HCT116 (cell line): ENCODE measurements around the gene NDUFS4. TPM values are rescaled to one million over a fixed set of nuclear protein-coding genes. Genes with fewer than 3 reads are reported as not detected.

ENCODE experiments used
- ATAC-seq: fragments of 200-7000 bp; cut with Tn5 transposase; 2 replicates; pipeline ENCODE4 v1.9.1; 2020; ENCODE audit warnings: mild to moderate bottlenecking, moderate library complexity
- BruUV-seq: library from RNA; stranded (reverse); fragments of 400-500 nt; replicated peaks from 2 replicates; lab custom pipeline; 2021; lab: Mats Ljungman, UMichigan
- CTCF ChIA-PET: fragments of 300-600 bp; sonication (Branson Sonifier 250); formaldehyde crosslinking; loops from one replicate; lab custom pipeline; 2021; ENCODE audit warnings: antibody characterized with exemption; lab: Charles Lee
- POLR2A ChIA-PET: fragments of 300-600, 350-600 bp; sonication (Branson Sonifier 250); formaldehyde crosslinking; loops from one replicate; lab custom pipeline; 2021; ENCODE audit warnings: antibody characterized with exemption; lab: Charles Lee
- RAD21 ChIA-PET, 2 experiments: fragments of 300-600 bp; sonication (Branson Sonifier 250); formaldehyde crosslinking; loops; one replicate each; lab custom pipeline; 2023; ENCODE audit warnings: low total read pairs in 2 of 2; ENCODE audit not compliant: uncharacterized antibody in 2 of 2, unreplicated experiment in 2 of 2, low non-redundant PET in 1 of 2; lab: Charles Lee
- DNase-seq: peaks from one replicate; pipeline ENCODE4 v3.0.0-alpha.2; 2010; ENCODE audit warnings: low read depth, low spot score
- H2AFZ ChIP-seq: fragments of 200-600 bp; shearing (Covaris generic), sonication (generic); 2 replicates; pipeline ENCODE4 v1.6.1; 2017; ENCODE audit warnings: low read depth, mixed run types, mixed read lengths, antibody characterized with exemption, low read length; ENCODE audit not compliant: poor library complexity, severe bottlenecking
- H3K27ac ChIP-seq: 2 replicates; pipeline ENCODE4 v1.5.1; 2012; ENCODE audit warnings: low read depth, low read length
- H3K27me3 ChIP-seq: fragments of 200-600 bp; sonication (generic); 2 replicates; pipeline ENCODE4 v1.6.1; 2016; ENCODE audit warnings: mixed run types, low read length, mixed read lengths; ENCODE audit not compliant: insufficient read depth
- H3K36me3 ChIP-seq, 2 experiments: fragments of 200-500 bp in 1 of 2; fragments of 200-600 bp in 1 of 2; sonication (Bioruptor generic) in 1 of 2; sonication (generic) in 1 of 2; 2 replicates each; pipeline versions ENCODE4 v1.5.1 to v1.6.1; 2014 to 2016; ENCODE audit warnings: low read length in 2 of 2, inconsistent platforms in 1 of 2, mixed read lengths in 1 of 2, mixed run types in 1 of 2; ENCODE audit not compliant: insufficient read depth in 2 of 2, control insufficient read depth in 1 of 2
- H3K4me1 ChIP-seq, 2 experiments: fragments of 200-600 bp in 1 of 2; sonication (generic) in 1 of 2; 2 replicates each; pipeline versions ENCODE4 v1.5.1 to v1.6.1; 2012 to 2017; ENCODE audit warnings: low read length in 2 of 2, inconsistent platforms in 1 of 2, mild to moderate bottlenecking in 1 of 2, mixed read lengths in 1 of 2, mixed run types in 1 of 2, moderate library complexity in 1 of 2; ENCODE audit not compliant: insufficient read depth in 2 of 2, control insufficient read depth in 1 of 2
- H3K4me2 ChIP-seq: fragments of 200-600 bp; sonication (generic); 2 replicates; pipeline ENCODE4 v1.6.1; 2017; ENCODE audit warnings: mixed run types, low read length, mixed read lengths
- H3K4me3 ChIP-seq, 2 experiments: fragments of 200-600 bp in 1 of 2; sonication (generic) in 1 of 2; replicated peaks in 1 of 2; 2 replicates each; pipeline ENCODE4 v1.5.1; 2011 to 2016; ENCODE audit warnings: low read length in 2 of 2, control low read depth in 1 of 2, low read depth in 1 of 2, mild to moderate bottlenecking in 1 of 2, mixed read lengths in 1 of 2, mixed run types in 1 of 2
- H3K79me2 ChIP-seq: fragments of 200-600 bp; sonication (generic); 2 replicates; pipeline ENCODE4 v1.6.1; 2017; ENCODE audit warnings: mild to moderate bottlenecking, mixed run types, low read length, moderate library complexity, mixed read lengths; ENCODE audit not compliant: insufficient read depth
- H3K9ac ChIP-seq: fragments of 200-600 bp; sonication (generic); 2 replicates; pipeline ENCODE4 v1.6.1; 2016; ENCODE audit warnings: low read length, mixed read lengths
- H3K9me2 ChIP-seq: fragments of 200-600 bp; sonication (generic), shearing (Covaris generic); 2 replicates; pipeline ENCODE4 v1.6.1; 2017; ENCODE audit warnings: mixed run types, mild to moderate bottlenecking, moderate library complexity; ENCODE audit not compliant: insufficient read depth
- H3K9me3 ChIP-seq, 2 experiments: fragments of 200-500 bp in 1 of 2; fragments of 200-600 bp in 1 of 2; sonication (Bioruptor generic) in 1 of 2; sonication (generic) in 1 of 2; 2 replicates each; pipeline ENCODE4 v1.6.1; 2014 to 2017; ENCODE audit warnings: low read length in 2 of 2, mixed read lengths in 2 of 2, inconsistent platforms in 1 of 2, low read depth in 1 of 2, mild to moderate bottlenecking in 1 of 2, mixed run types in 1 of 2, moderate library complexity in 1 of 2; ENCODE audit not compliant: control insufficient read depth in 1 of 2, insufficient read depth in 1 of 2
- H4K20me1 ChIP-seq: fragments of 200-600 bp; sonication (generic), shearing (Covaris generic); 2 replicates; pipeline ENCODE4 v1.6.1; 2017; ENCODE audit warnings: mixed run types, mild to moderate bottlenecking, moderate library complexity; ENCODE audit not compliant: insufficient read depth
- CBX3 ChIP-seq: IDR thresholded peaks from 2 replicates; pipeline ENCODE4 v1.6.1; 2012; ENCODE audit warnings: low read depth
- CEBPB ChIP-seq: IDR thresholded peaks from 2 replicates; pipeline ENCODE4 v1.6.1; 2012; ENCODE audit warnings: low read depth
- EZH2 ChIP-seq: fragments of 200-600 bp; sonication (generic); IDR thresholded peaks from 2 replicates; pipeline ENCODE4 v1.6.1; 2017; ENCODE audit warnings: antibody characterized with exemption, mixed run types
- EZH2phosphoT487 ChIP-seq: fragments of 200-600 bp; IDR thresholded peaks from 2 replicates; pipeline ENCODE4 v1.6.1; 2018; ENCODE audit warnings: antibody characterized with exemption, borderline replicate concordance
- JUND ChIP-seq: IDR thresholded peaks from 2 replicates; pipeline ENCODE4 v1.6.1; 2012
- POLR2A ChIP-seq: IDR thresholded peaks from 2 replicates; pipeline ENCODE4 v1.7.0; 2011; ENCODE audit warnings: borderline replicate concordance; ENCODE audit not compliant: insufficient read depth, insufficient read length; ENCODE audit errors: extremely low read depth
- POLR2AphosphoS5 ChIP-seq: IDR thresholded peaks from 2 replicates; pipeline ENCODE4 v1.6.1; 2011; ENCODE audit warnings: mild to moderate bottlenecking, low read depth, low read length, moderate library complexity
- SRF ChIP-seq: IDR thresholded peaks from 2 replicates; pipeline ENCODE4 v1.6.1; 2012; ENCODE audit warnings: low read depth
- TCF7L2 ChIP-seq: IDR thresholded peaks from 2 replicates; pipeline ENCODE4 v1.7.0; 2011; ENCODE audit warnings: borderline replicate concordance, inconsistent platforms; ENCODE audit not compliant: insufficient read depth, insufficient read length; ENCODE audit errors: extremely low read depth
- YY1 ChIP-seq: IDR thresholded peaks from 2 replicates; pipeline ENCODE4 v1.6.1; 2011; ENCODE audit warnings: low read length, low read depth, moderate library complexity, mild to moderate bottlenecking; ENCODE audit not compliant: insufficient replicate concordance; ENCODE audit errors: extremely low read depth
- intact Hi-C: fragments of 100-400 bp; cut with micrococcal nuclease; formaldehyde crosslinking; loops from 2 replicates; pipeline ENCODE4 v1.10.0; 2022
- total RNA-seq: library from RNA; stranded (reverse); gene quantifications from one replicate; pipeline ENCODE4 v1.2.1, GENCODE V29; 2021; ENCODE audit not compliant: unreplicated experiment
- TF ChIP-seq, protein P1 (sequence below): IDR thresholded peaks from 2 replicates; pipeline ENCODE4 v1.6.1; 2012
- TF ChIP-seq, protein P2 (sequence below): IDR thresholded peaks from 2 replicates; pipeline ENCODE4 v1.6.1; 2012; ENCODE audit warnings: low read depth
- TF ChIP-seq, protein P3 (sequence below): IDR thresholded peaks from 2 replicates; pipeline ENCODE4 v1.6.1; 2011; ENCODE audit warnings: mild to moderate bottlenecking, low read length, moderate library complexity; ENCODE audit not compliant: insufficient replicate concordance; ENCODE audit errors: extremely low read depth

Gene NDUFS4
- total RNA-seq, 1 experiment from 2014 or later: 91.4 TPM

- no TSS peak for BruUV-seq
- H2AFZ ChIP-seq: no peak overlapping the region
- DNase-seq: no peak
- no peak overlapping the region for H3K27ac ChIP-seq
- H3K36me3 ChIP-seq: no peaks in the 10 kb centered on the region
- H3K4me2 ChIP-seq: no peak overlapping the region
- intact Hi-C loops: no loop called here
- no peaks in the 10 kb centered on the region for H3K9me2 ChIP-seq
- ChIA-PET CTCF (no interaction called here), RAD21 (no interaction called here), POLR2A (no interaction called here)
- no peaks in the 10 kb centered on the region for H4K20me1 ChIP-seq
- H3K4me3 ChIP-seq: no peak overlapping the region
- TF ChIP-seq, protein P1, sequence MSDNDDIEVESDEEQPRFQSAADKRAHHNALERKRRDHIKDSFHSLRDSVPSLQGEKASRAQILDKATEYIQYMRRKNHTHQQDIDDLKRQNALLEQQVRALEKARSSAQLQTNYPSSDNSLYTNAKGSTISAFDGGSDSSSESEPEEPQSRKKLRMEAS: no peak
- TF ChIP-seq CEBPB: no peak
- no peaks in the 10 kb centered on the region for H3K27me3 ChIP-seq
- no peaks in the 10 kb centered on the region for H3K9me3 ChIP-seq
- H3K79me2 ChIP-seq: no peaks in the 10 kb centered on the region
- no peak overlapping the region for H3K9ac ChIP-seq
- no peak for ATAC-seq
- H3K4me1 ChIP-seq: no peaks in the 10 kb centered on the region
Observed at GRCh38 chr5:53515988-53516387, 44.5 kb upstream of the NDUFS4 start.

- RAD21 ChIA-PET: no interaction called here
- POLR2A ChIA-PET: no interaction called here
- H3K4me2 ChIP-seq: no peak overlapping the region
- no peak overlapping the region for H3K4me3 ChIP-seq
- no peaks in the 10 kb centered on the region for H3K27me3 ChIP-seq
- DNase-seq (no peak), ATAC-seq (no peak)
- no peak overlapping the region for H3K9ac ChIP-seq
- H4K20me1 ChIP-seq: no peaks in the 10 kb centered on the region
- intact Hi-C loops: no loop called here
- no peaks in the 10 kb centered on the region for H3K79me2 ChIP-seq
- no peaks in the 10 kb centered on the region for H3K36me3 ChIP-seq
- H3K27ac ChIP-seq: no peak overlapping the region
- H3K4me1 ChIP-seq: no peaks in the 10 kb centered on the region
- CTCF ChIA-PET: no interaction called here
- no peaks in the 10 kb centered on the region for H3K9me2 ChIP-seq
- no peak overlapping the region for H2AFZ ChIP-seq
- BruUV-seq: no TSS peak
- no peaks in the 10 kb centered on the region; a peak in 1 of 4 replicates for H3K9me3 ChIP-seq
- TF ChIP-seq YY1 (no peak), TCF7L2 (no peak), SRF (no peak), CBX3 (no peak), POLR2A (no peak), JUND (no peak), EZH2 (no peak), POLR2AphosphoS5 (no peak), EZH2phosphoT487 (no peak)
- TF ChIP-seq, protein P2, sequence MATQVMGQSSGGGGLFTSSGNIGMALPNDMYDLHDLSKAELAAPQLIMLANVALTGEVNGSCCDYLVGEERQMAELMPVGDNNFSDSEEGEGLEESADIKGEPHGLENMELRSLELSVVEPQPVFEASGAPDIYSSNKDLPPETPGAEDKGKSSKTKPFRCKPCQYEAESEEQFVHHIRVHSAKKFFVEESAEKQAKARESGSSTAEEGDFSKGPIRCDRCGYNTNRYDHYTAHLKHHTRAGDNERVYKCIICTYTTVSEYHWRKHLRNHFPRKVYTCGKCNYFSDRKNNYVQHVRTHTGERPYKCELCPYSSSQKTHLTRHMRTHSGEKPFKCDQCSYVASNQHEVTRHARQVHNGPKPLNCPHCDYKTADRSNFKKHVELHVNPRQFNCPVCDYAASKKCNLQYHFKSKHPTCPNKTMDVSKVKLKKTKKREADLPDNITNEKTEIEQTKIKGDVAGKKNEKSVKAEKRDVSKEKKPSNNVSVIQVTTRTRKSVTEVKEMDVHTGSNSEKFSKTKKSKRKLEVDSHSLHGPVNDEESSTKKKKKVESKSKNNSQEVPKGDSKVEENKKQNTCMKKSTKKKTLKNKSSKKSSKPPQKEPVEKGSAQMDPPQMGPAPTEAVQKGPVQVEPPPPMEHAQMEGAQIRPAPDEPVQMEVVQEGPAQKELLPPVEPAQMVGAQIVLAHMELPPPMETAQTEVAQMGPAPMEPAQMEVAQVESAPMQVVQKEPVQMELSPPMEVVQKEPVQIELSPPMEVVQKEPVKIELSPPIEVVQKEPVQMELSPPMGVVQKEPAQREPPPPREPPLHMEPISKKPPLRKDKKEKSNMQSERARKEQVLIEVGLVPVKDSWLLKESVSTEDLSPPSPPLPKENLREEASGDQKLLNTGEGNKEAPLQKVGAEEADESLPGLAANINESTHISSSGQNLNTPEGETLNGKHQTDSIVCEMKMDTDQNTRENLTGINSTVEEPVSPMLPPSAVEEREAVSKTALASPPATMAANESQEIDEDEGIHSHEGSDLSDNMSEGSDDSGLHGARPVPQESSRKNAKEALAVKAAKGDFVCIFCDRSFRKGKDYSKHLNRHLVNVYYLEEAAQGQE: no peak
- TF ChIP-seq, protein P3, sequence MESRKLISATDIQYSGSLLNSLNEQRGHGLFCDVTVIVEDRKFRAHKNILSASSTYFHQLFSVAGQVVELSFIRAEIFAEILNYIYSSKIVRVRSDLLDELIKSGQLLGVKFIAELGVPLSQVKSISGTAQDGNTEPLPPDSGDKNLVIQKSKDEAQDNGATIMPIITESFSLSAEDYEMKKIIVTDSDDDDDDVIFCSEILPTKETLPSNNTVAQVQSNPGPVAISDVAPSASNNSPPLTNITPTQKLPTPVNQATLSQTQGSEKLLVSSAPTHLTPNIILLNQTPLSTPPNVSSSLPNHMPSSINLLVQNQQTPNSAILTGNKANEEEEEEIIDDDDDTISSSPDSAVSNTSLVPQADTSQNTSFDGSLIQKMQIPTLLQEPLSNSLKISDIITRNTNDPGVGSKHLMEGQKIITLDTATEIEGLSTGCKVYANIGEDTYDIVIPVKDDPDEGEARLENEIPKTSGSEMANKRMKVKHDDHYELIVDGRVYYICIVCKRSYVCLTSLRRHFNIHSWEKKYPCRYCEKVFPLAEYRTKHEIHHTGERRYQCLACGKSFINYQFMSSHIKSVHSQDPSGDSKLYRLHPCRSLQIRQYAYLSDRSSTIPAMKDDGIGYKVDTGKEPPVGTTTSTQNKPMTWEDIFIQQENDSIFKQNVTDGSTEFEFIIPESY: no peak
Observed at GRCh38 chr5:53520813-53521212, 39.6 kb upstream of the NDUFS4 start.
